NAMALWA (cell line): Measurements from ENCODE around the gene RAB4B.
"Not testable (repeated sequence)": the region's sequence is repeated elsewhere in the genome, so short reads cannot be mapped to it uniquely, and the experiment has no call there.

ENCODE experiments used
- DNase-seq: peaks from one replicate; pipeline ENCODE4 v3.0.0-alpha.2; 2015; ENCODE audit warnings: low spot score

Gene RAB4B

GRCh38 chr19:40822704-40823553, 44.9 kb downstream of the RAB4B start:
- not testable (repeated sequence) for DNase-seq

GRCh38 chr19:40824916-40825315, 46.9 kb downstream of the RAB4B start:
- not testable (repeated sequence) for DNase-seq

GRCh38 chr19:40825460-40826095, 47.5 kb downstream of the RAB4B start:
- not testable (repeated sequence) for DNase-seq

GRCh38 chr19:40826312-40826698, 48.3 kb downstream of the RAB4B start:
- not testable (repeated sequence) for DNase-seq

- DNase-seq, result not testable (repeated sequence)
Observed at GRCh38 chr19:40826699-40827385, 48.8 kb downstream of the RAB4B start.

- DNase-seq, result no peak
Observed at GRCh38 chr19:40827386-40828247, 49.6 kb downstream of the RAB4B start.

GRCh38 chr19:40829205-40829604, 51.2 kb downstream of the RAB4B start:
- no peak for DNase-seq

GRCh38 chr19:40830741-40831140, 52.7 kb downstream of the RAB4B start:
- not testable (repeated sequence) for DNase-seq

GRCh38 chr19:40831502-40832430, 53.7 kb downstream of the RAB4B start:
- DNase-seq, result no peak

GRCh38 chr19:40832431-40832790, 54.4 kb downstream of the RAB4B start:
- not testable (repeated sequence) for DNase-seq

GRCh38 chr19:40833728-40834533, 55.9 kb downstream of the RAB4B start:
- DNase-seq, result not testable (repeated sequence)

- DNase-seq, result no peak
Observed at GRCh38 chr19:40836754-40837429, 58.8 kb downstream of the RAB4B start.

- not testable (repeated sequence) for DNase-seq
Observed at GRCh38 chr19:40838477-40838876, 60.4 kb downstream of the RAB4B start.

- DNase-seq, result not testable (repeated sequence)
Observed at GRCh38 chr19:40842012-40842411, 64.0 kb downstream of the RAB4B start.

GRCh38 chr19:40842997-40843652, 65.1 kb downstream of the RAB4B start:
- not testable (repeated sequence) for DNase-seq

- not testable (repeated sequence) for DNase-seq
Observed at GRCh38 chr19:40843653-40844052, 65.6 kb downstream of the RAB4B start.
